ENCODE results near the gene GSG1L.
"Not testable (repeated sequence)": the region's sequence is repeated elsewhere in the genome, so short reads cannot be mapped to it uniquely, and the experiment has no call there.

The GSG1L gene

DNA sequence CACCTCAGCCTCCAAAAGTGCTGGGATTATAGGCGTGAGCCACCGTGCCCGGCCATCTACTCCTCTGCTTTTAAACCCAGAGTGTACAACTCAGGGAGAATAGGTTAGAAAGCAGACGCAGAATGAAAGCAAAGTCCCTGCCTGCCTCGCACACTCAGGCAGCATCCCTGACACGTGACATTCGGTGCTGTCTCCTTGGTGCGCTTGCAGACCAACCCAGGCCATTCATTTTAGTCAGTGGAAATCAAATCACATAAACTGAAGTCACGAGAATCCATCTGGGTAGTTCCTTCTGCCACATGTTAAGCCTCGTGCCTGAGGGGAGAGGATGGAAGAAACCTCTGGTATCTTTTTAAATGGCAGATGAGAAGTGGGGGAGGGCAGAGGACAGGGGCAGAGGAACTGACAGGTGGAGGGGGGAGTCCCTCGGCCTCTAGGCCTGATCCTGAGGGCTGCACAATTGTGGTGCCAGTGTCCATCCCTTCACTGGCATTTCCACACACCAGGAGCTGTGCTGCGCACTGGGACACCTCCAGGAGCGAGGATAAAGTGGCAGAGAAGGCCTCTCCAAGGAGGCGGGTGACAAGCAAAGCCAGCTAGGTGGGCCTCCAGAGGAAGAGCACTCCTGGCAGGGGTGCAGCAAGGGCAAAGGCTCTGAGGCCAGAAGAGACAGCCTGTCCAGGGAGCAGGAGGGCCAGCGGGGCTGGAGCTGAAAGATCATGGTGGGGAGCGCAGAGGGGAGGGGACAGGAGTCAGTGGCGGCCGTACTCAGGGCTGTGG is 317.2 kb downstream of the GSG1L start:
- no peak for DNase-seq

DNA sequence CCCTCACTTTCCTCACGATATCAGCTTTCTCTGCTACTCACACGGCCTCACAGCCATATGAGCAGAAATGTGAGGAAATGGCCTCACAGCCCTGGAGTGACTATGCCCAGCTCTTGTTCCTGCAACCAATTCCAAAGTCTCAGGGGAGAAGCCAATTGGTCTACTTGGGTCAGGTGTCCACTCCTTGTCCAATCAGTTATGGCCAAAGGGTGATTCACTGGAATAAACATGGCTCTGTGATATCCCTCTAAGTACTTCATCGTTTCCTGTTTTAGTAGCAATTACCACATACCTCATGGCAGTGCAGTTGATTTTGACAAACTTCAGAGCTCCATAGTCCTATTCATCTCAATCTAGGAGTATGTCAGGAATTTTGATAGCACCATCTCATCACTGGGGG is 318.2 kb downstream of the GSG1L start:
- no peak for DNase-seq

DNA sequence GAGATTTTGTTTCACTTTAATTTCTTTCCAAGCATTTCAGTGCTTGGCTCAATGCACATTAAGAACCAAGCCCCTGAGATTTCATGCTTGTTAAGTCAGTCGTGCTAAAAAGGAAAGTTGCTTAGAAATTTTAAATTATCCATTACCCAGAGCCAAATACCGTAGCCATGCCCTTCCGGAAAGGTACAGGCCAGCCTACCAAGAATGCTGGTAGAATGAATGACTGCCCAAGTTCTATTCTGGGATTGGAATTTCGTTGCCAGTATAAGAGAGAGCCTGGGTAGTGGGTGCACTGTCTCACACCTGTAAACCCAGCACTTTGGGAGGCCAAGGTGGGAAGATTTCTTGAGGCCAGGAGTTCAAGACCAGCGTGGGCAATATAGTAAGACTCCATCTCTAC is 319.6 kb downstream of the GSG1L start:
- no peak for DNase-seq

DNA sequence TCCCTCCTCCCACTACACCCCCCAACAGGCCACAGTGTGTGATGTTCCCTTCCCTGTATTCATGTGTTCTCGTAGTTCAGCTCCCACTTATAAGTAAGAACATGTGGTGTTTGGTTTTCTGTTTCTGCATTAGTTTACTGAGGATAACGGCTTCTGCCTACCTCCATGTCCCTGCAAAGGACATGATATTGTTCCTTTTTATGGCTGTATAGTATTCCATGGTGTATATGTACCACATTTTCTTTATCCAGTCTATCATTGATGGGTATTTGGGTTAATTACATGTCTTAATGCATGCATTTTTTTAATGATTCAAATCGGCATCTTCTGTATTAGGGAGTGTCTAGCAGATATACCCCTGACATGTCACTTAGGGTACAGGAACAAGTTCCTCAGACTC is 320.5 kb downstream of the GSG1L start:
- DNase-seq: not testable (repeated sequence)

DNA sequence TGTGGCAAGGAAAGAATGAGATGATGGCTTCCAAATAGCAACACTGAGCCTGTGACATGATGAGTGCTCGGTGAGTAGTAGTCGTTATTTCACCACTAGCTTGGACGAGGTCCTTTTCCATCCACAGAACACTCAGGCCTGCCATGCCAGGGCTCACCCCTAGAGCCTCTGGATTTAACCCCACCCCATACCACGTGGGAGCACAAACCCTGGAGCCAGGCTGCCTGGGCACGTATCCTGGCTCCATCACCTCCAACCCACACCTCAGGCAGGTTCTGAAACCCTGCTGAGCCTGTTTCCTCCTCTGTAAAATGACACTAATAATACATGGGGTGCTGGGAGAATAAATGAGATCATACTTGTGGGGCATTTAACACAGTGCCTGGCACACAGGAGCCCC is 321.2 kb downstream of the GSG1L start:
- no peak for DNase-seq

DNA sequence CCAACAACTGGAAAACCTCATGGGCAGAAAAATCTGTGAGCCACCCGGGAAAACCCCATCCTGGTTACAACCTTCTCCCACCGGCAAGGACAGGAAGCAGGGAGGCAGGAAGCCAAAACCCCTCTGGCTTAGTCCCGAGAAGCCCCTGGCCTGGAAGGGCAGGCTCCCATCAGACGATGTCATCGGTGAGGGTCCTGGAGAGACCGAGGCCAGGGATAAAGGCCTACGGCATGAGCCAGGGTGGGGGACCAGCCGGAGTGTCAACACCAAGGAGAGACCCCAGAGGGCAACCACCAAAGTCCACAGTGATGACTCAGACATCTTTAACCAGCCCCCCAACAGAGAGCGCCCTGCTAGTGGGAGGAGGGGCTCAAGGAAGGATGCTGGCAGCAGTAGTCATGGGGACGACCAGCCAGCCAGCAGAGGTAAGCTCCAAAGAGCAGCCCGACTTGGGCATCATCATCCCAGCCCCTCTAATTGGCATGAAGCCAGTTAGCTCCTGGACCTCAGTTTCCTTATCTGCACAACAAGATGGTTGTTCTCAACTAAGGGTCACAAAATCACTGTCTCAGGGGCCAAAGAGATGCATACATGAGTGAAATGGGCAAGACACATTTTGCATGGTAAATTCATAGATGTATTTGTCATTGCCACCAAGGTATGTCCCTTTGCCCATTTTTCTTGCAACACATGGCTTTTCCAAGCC is 322.9 kb downstream of the GSG1L start:
- no peak for DNase-seq

DNA sequence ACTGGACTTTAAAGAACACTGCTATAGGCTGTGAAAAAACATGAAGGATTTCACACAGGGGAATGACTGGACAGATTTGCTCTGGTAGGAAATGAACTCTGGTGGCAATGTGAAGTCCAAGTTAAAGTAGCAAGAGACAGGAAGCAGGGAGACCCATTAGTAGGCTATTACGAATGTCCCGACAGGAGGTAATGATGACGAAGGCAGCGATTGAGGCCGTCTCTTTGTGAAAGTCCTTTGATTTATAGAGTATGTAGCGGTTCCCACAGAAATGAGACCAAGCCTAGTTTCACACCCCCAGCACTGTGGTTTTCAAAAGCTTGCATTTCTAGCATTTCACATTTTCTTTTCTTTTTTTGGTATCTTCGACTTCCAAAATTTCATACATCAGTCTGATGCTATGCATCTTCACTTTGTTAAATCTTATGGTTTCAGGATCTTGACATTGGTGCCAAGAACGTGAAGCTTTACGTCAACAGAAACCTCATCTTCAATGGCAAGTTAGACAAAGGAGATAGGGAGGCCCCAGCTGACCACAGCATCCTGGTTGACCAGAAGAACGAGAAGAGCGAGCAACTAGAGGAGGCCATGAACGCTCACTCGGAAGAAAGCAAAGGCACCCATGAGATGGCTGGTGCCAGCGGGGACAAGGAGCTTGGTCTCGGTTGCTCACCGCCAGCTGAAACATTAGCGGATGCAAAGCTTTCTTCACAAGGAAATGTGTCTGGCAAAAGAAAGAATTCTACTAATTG is 323.7 kb downstream of the GSG1L start:
- DNase-seq: no peak

DNA sequence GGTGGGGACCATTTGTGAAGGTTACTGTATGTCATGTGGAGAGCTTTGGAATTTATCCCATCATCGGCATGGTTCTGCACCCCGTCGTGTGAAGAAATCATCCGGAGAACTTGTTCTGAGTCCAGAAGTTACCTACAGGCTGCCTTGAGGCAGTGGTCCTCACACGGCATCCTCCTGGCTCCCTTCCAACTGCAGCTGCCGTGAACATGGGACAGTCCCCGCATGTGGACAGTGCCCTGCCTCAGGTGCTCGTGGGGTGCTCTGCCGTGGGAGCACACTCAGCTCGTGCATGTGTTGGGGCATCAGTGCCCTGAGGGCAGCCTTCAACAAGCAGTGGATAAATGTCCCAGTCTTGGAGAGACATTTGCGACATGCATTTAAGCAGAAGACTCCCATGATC is 324.9 kb downstream of the GSG1L start:
- DNase-seq: no peak
